Measurements from ENCODE around the gene FIP1L1. TPM values are rescaled to one million over a fixed set of nuclear protein-coding genes. Genes with fewer than 3 reads are reported as not detected.
"Not testable (repeated sequence)": the region's sequence is repeated elsewhere in the genome, so short reads cannot be mapped to it uniquely, and the experiment has no call there.

The FIP1L1 gene
- total and polyA plus RNA-seq, 10 of the 15 experiments (the other 5 are each of a cell fraction or from before 2014, with no cell fraction given), result 28.1 to 110 (median 59.4) TPM

DNA sequence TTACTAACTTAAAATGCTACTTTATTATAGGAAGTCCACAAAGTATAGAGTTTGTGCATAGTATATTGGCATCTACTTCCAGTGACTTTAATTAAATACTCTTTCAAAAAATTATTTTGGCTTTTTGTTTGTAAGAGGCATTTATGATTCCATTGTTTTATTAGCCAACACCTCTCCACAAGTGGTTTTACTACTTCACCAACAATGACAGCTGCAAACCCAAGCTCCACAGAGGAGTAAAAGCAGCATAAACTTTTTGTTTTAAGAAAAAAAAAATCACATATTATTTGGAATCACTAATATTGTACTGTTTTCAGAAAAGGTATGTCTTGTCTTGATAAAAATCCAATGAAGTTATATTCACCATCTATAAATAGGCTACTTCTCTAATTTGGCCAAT lies 88.5 kb downstream of the FIP1L1 start:
- no peak for TF ChIP-seq RB1 (IDR thresholded peaks at IDR 0.05; ENCODE audit: borderline replicate concordance)
- no peak for TF ChIP-seq ZNF622 (IDR thresholded peaks at IDR 0.05)
- TF ChIP-seq SRF (IDR thresholded peaks at IDR 0.05; ENCODE audit: low read depth in 2 of 2, low read length in 2 of 2), result no peak
- TF ChIP-seq RUNX3 (IDR thresholded peaks at IDR 0.05; ENCODE audit: low read length), result no peak
- no peak for TF ChIP-seq ZNF217 (IDR thresholded peaks at IDR 0.05)
- TF ChIP-seq, protein P1, sequence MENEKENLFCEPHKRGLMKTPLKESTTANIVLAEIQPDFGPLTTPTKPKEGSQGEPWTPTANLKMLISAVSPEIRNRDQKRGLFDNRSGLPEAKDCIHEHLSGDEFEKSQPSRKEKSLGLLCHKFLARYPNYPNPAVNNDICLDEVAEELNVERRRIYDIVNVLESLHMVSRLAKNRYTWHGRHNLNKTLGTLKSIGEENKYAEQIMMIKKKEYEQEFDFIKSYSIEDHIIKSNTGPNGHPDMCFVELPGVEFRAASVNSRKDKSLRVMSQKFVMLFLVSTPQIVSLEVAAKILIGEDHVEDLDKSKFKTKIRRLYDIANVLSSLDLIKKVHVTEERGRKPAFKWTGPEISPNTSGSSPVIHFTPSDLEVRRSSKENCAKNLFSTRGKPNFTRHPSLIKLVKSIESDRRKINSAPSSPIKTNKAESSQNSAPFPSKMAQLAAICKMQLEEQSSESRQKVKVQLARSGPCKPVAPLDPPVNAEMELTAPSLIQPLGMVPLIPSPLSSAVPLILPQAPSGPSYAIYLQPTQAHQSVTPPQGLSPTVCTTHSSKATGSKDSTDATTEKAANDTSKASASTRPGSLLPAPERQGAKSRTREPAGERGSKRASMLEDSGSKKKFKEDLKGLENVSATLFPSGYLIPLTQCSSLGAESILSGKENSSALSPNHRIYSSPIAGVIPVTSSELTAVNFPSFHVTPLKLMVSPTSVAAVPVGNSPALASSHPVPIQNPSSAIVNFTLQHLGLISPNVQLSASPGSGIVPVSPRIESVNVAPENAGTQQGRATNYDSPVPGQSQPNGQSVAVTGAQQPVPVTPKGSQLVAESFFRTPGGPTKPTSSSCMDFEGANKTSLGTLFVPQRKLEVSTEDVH (IDR thresholded peaks at IDR 0.05; ENCODE audit: low read depth, partially characterized antibody), result no peak
- TF ChIP-seq, protein P2, sequence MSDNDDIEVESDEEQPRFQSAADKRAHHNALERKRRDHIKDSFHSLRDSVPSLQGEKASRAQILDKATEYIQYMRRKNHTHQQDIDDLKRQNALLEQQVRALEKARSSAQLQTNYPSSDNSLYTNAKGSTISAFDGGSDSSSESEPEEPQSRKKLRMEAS (IDR thresholded peaks at IDR 0.05; ENCODE audit: low read depth, low read length), result no peak
- no peak for TF ChIP-seq SREBF2 (IDR thresholded peaks at IDR 0.05; ENCODE audit: low read length)
- no peak for TF ChIP-seq SMARCA5 (IDR thresholded peaks at IDR 0.05)
- no peak for TF ChIP-seq NFXL1 (IDR thresholded peaks at IDR 0.05; ENCODE audit: borderline replicate concordance)
- TF ChIP-seq, protein P3, sequence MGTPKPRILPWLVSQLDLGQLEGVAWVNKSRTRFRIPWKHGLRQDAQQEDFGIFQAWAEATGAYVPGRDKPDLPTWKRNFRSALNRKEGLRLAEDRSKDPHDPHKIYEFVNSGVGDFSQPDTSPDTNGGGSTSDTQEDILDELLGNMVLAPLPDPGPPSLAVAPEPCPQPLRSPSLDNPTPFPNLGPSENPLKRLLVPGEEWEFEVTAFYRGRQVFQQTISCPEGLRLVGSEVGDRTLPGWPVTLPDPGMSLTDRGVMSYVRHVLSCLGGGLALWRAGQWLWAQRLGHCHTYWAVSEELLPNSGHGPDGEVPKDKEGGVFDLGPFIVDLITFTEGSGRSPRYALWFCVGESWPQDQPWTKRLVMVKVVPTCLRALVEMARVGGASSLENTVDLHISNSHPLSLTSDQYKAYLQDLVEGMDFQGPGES (IDR thresholded peaks at IDR 0.05), result no peak
- TF ChIP-seq RAD51 (IDR thresholded peaks at IDR 0.05), result no peak
- H3K9ac ChIP-seq (ENCODE audit: control insufficient read depth, insufficient read depth, low read length), result no peak overlapping the region
- ChIA-PET RAD21 (ENCODE audit: unreplicated experiment) (no interaction called here), CTCF (interaction anchor here (0.8 to 1.4 kb wide), 2 partner anchors 78 to 241 kb away, joined by 3 read pairs; no protein-coding TSS in a partner anchor), POLR2A (no interaction called here), SMC1A (ENCODE audit: uncharacterized antibody, unreplicated experiment) (interaction anchor here (2.5 kb wide), 1 partner anchor 11 kb away, joined by 10 read pairs; no protein-coding TSS in a partner anchor)
- H3K4me2 ChIP-seq (ENCODE audit: control insufficient read depth, insufficient read depth), result no peak overlapping the region
- BruUV-seq (replicated peaks), result no TSS peak
- H3K9me3 ChIP-seq (replicated peaks; ENCODE audit: control insufficient read depth, insufficient read depth, low read length), result no peaks in the 10 kb centered on the region
- FAIRE-seq (no peak), DNase-seq (ENCODE audit: low read depth, low spot score) (no peak), ATAC-seq (no peak)
- H4K20me1 ChIP-seq (ENCODE audit: control insufficient read depth, insufficient read depth), result no peaks in the 10 kb centered on the region
- no peak overlapping the region for H2AFZ ChIP-seq (ENCODE audit: control insufficient read depth, low read depth, low read length)
- H3K4me1 ChIP-seq (ENCODE audit: control insufficient read depth, insufficient read depth, low read length), result no peaks in the 10 kb centered on the region
- no peaks in the 10 kb centered on the region for H3K27me3 ChIP-seq (replicated peaks in 1 of 2; ENCODE audit: control insufficient read depth in 2 of 2, insufficient read depth in 2 of 2, low read length in 1 of 2)
- no peak overlapping the region for H3K27ac ChIP-seq (ENCODE audit: control insufficient read depth, insufficient read depth)
- H3K4me3 ChIP-seq, result no peak overlapping the region
- in situ Hi-C loops (cut with MboI) (no loop called here), intact Hi-C loops (cut with micrococcal nuclease; ENCODE audit: unreplicated experiment) (no loop called here)
- no peaks in the 10 kb centered on the region for H3K79me2 ChIP-seq (ENCODE audit: control insufficient read depth, insufficient read depth, low read length)
- 0 out of 4 replicates have a peak, but pooled peaks cover 0 to 2% of the 10 kb centered on the region in 2 experiments for H3K36me3 ChIP-seq (ENCODE audit: control insufficient read depth in 2 of 2, insufficient read depth in 2 of 2, low read length in 1 of 2)

DNA sequence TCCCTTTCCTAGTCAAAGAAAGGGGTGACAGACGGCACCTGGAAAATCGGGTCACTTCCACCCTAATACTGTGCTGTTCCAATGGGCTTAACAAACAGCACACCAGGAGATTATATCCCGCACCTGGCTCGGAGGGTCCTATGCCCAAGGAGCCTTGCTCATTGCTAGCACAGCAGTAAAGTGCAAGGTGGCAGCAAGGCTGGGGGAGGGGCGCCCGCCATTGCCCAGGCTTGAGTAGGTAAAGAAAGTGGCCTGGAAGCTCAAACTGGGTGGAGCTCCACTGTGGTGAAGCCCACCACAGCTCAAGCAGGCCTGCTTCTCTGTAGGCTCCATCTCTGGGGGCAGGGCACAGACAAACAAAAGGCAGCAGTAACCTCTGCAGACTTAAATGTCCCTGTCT lies 89.1 kb downstream of the FIP1L1 start:
- DNase-seq (ENCODE audit: low read depth, low spot score); intact Hi-C loops (cut with micrococcal nuclease; ENCODE audit: unreplicated experiment); BruUV-seq (replicated peaks); in situ Hi-C loops (cut with MboI); FAIRE-seq; H3K36me3 ChIP-seq (ENCODE audit: control insufficient read depth in 2 of 2, insufficient read depth in 2 of 2, low read length in 1 of 2); H3K9ac ChIP-seq (ENCODE audit: control insufficient read depth, insufficient read depth, low read length); ATAC-seq; H3K27me3 ChIP-seq (replicated peaks in 1 of 2; ENCODE audit: control insufficient read depth in 2 of 2, insufficient read depth in 2 of 2, low read length in 1 of 2); H2AFZ ChIP-seq (ENCODE audit: control insufficient read depth, low read depth, low read length); POLR2A ChIA-PET; H3K4me2 ChIP-seq (ENCODE audit: control insufficient read depth, insufficient read depth); H3K79me2 ChIP-seq (ENCODE audit: control insufficient read depth, insufficient read depth, low read length); H3K4me3 ChIP-seq; H3K4me1 ChIP-seq (ENCODE audit: control insufficient read depth, insufficient read depth, low read length); H4K20me1 ChIP-seq (ENCODE audit: control insufficient read depth, insufficient read depth); H3K27ac ChIP-seq (ENCODE audit: control insufficient read depth, insufficient read depth); H3K9me3 ChIP-seq (replicated peaks; ENCODE audit: control insufficient read depth, insufficient read depth, low read length); RAD21 ChIA-PET (ENCODE audit: unreplicated experiment): not testable (repeated sequence)
- ChIA-PET SMC1A (ENCODE audit: uncharacterized antibody, unreplicated experiment) (interaction anchor here (2.2 kb wide), 1 partner anchor 14 kb away, joined by 6 read pairs; no protein-coding TSS in a partner anchor), CTCF (interaction anchor here (1.4 kb wide), 1 partner anchor 240 kb away, joined by 3 read pairs; no protein-coding TSS in a partner anchor)
- WGBS (ENCODE audit: insufficient coverage, insufficient replicate concordance, low lambda C conversion rate, missing lambda C conversion rate), result 99% methylated on average over 6 of the region's 6 CpGs

All from GM12878 (cell line).